Measurements from ENCODE around the gene EPHA2.

EPHA2 gene

GRCh38 chr1:16080422-16081150, 75.3 kb downstream of the EPHA2 start:
- no peak overlapping the region for H3K4me3 ChIP-seq (ENCODE audit: low read depth, low read length)
- TF ChIP-seq, protein P1, sequence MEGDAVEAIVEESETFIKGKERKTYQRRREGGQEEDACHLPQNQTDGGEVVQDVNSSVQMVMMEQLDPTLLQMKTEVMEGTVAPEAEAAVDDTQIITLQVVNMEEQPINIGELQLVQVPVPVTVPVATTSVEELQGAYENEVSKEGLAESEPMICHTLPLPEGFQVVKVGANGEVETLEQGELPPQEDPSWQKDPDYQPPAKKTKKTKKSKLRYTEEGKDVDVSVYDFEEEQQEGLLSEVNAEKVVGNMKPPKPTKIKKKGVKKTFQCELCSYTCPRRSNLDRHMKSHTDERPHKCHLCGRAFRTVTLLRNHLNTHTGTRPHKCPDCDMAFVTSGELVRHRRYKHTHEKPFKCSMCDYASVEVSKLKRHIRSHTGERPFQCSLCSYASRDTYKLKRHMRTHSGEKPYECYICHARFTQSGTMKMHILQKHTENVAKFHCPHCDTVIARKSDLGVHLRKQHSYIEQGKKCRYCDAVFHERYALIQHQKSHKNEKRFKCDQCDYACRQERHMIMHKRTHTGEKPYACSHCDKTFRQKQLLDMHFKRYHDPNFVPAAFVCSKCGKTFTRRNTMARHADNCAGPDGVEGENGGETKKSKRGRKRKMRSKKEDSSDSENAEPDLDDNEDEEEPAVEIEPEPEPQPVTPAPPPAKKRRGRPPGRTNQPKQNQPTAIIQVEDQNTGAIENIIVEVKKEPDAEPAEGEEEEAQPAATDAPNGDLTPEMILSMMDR (IDR thresholded peaks at IDR 0.05; ENCODE audit: borderline replicate concordance, insufficient read depth, low read depth, low read length), result no peak

DNA sequence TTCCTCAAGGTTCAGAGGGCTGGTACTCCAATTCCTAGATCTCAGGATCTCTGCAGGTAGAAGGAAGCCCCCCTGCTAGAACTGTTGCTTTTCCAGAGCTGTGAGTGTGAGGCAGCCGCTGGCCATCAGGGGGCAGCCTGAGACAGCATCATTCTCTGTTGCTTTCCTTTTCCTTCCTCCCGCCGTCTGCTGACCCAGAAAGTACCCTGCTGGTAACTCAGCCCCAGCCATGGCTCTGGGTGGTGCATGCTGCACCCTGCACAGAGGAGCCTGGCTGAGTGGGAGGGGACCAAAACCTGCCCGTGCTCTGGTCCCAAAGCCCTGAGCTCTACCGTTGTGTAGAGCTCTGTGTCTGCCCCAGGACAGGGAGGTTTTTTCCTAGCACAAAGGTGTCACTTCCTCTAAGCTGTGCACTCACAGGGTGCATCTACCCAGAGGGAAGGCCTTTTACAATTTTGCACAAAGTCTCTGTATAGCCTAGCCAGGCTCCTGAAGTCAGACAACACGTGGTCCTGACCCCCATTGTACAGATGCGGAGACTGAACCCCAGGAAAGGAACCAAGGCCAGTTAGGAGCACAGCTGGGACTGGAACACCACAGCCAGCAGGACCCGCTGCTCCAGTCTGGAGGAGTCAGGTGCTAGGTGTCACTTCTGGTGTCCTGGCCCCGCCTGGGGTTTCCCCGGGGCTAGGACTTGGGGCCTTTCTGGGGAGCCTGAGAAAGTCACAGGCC, 76.8 kb downstream of the EPHA2 start:
- H3K4me3 ChIP-seq (ENCODE audit: low read depth, low read length), result no peak overlapping the region
- TF ChIP-seq, protein P1 (IDR thresholded peaks at IDR 0.05; ENCODE audit: borderline replicate concordance, insufficient read depth, low read depth, low read length), result peak; percentile 93

DNA sequence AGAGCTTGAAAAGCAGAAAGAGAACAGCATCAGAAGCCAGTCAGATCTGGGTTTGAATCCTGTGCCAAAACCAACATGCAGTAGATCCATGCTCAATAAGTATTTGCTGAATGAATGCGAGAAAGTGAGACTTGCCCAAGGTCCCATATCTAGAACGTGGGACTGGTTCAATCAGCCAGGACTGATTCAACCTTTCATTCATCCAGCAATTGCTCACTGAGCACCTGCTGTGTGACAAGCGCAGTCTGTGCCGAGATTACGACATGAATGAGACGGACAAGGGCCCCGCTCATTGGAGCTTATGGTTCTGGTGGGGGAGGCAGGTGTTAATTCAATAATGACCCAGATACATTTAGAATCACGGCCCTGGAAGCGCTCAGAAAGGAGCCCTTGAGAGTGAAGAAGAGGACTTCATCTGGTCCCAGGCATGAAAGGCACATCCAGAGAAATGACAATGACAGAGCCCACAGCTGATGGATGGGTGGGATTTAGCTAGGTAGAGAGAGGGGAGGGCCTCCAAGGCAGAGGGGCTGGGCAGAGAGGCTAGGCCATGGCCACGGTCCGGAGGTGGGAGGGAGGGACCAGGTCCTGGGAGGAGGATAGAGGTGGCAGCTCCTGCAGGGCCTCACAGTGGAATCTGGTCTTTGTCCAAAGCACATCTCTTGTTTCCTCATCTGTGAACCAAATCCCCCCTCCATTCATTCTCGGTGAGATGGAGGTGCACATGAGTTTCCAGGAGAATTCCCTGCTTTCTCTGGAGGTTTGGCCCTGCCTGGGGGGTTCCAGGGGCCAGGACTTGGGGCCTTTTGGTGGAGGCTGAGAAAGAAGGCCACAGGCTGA, 78.2 kb downstream of the EPHA2 start:
- H3K4me3 ChIP-seq (ENCODE audit: low read depth, low read length), result no peak overlapping the region
- TF ChIP-seq, protein P1 (IDR thresholded peaks at IDR 0.05; ENCODE audit: borderline replicate concordance, insufficient read depth, low read depth, low read length), result no peak

GRCh38 chr1:16076865-16077238, 79.0 kb downstream of the EPHA2 start:
- TF ChIP-seq, protein P1 (IDR thresholded peaks at IDR 0.05; ENCODE audit: borderline replicate concordance, insufficient read depth, low read depth, low read length), result no peak
- H3K4me3 ChIP-seq (ENCODE audit: low read depth, low read length), result no peak overlapping the region

DNA sequence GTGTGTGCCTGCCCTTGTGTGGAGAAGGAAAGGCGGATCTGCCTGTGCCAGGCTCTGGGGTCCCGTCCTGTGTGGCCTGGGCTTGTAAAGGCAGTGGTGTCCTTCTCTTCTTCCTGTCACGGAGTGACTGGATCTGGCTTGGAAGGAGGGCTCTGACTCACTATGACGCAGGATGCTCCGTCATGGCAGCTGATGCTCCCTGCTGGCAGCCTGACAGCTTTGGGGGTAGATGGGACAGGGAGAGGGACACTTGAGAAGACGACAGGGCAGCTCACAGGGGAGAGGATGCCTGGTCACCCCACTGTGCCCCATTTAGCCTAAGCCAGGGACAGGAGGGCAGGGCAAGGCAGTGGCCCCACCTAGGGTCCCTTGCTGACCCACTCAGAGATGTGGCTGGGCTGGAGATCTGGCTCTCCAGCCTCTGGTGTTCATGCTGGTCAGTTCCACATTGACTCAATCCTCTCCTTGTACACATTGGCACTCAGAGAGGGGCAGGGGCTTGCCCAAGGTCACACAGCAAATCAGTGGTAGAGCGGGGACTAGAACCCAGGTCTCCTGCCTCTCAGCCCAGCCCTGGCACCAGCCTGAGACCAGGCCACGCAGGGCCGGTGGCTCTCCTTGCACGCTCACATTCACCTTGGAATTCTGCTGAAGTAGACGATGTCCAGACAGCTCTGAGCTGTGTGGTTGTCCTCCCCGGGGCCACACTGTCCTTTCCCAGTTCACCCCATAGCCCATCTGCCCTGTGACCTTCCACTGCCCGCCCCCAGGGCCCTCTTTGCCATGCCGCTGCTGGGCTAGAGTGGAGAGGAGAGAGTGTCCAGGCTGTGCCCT, 79.6 kb downstream of the EPHA2 start:
- no peak overlapping the region for H3K4me3 ChIP-seq (ENCODE audit: low read depth, low read length)

More for the DNA sequence above, 79.6 kb downstream of the EPHA2 start:
- TF ChIP-seq, protein P1 (IDR thresholded peaks at IDR 0.05; ENCODE audit: borderline replicate concordance, insufficient read depth, low read depth, low read length), result no peak

Data from GM12875 (cell line).